ENCODE measurements around the gene UNC13B. TPM values are rescaled to one million over a fixed set of nuclear protein-coding genes. Genes with fewer than 3 reads are reported as not detected.

UNC13B gene
- total and polyA plus RNA-seq, 2 of the 8 experiments (the other 6 are each of a cell fraction or from before 2014, with no cell fraction given) = 23.1 to 51.7 TPM

DNA sequence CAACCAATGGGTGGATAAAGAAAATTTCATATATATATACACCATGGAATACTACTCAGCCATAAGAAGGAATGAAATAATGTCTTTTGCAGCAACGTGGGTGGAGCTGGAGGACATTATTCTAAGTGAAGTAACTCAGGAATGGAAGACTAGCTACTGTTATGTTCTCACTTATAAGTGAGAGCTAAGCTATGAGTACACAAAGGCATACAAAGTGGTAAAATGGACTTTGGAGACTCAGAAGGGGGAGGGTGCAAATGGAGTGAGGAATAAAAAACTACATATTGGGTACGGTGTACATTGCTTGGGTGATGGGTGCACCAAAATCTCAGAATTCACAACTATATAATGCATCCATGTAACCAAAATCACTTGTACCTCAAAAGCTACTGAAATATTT lies 260.9 kb downstream of the UNC13B start:
- Histone ChIP-seq H3K27ac (ENCODE audit: low read depth, low read length) (no peak overlapping the region), H3K27me3 (replicated peaks in 1 of 4; ENCODE audit: control insufficient read depth in 3 of 4, extremely low read depth in 1 of 4, insufficient read depth in 3 of 4, low read length in 3 of 4) (no peaks in the 10 kb centered on the region), H4K20me1 (replicated peaks in 1 of 2; ENCODE audit: control insufficient read depth in 1 of 2, insufficient read depth in 2 of 2, low read length in 2 of 2) (no peaks in the 10 kb centered on the region), H3K79me1 (ENCODE audit: low read depth, low read length) (no peaks in the 10 kb centered on the region), H4K8ac (ENCODE audit: extremely low read depth, insufficient read depth, low read length) (no peak overlapping the region), H2BK120ac (replicated peaks; ENCODE audit: low read depth, low read length) (no peak overlapping the region), H2BK20ac (ENCODE audit: low read length) (no peak overlapping the region), H3K56ac (replicated peaks; ENCODE audit: insufficient read length, low read depth, low read length) (no peak overlapping the region), H3K14ac (ENCODE audit: insufficient read length) (no peak overlapping the region), H3K4me3 (ENCODE audit: extremely low read depth in 1 of 4, insufficient read depth in 2 of 4, low read depth in 3 of 4, low read length in 4 of 4) (no peak overlapping the region), H3K4ac (replicated peaks; ENCODE audit: insufficient read length, low read depth, low read length) (no peak overlapping the region), H4K5ac (ENCODE audit: insufficient read length, low read depth, low read length) (no peak overlapping the region), H2BK12ac (ENCODE audit: low read depth, low read length) (no peak overlapping the region), H3K23ac (ENCODE audit: insufficient read length) (no peak overlapping the region), H3K18ac (ENCODE audit: extremely low read depth, low read length) (no peak overlapping the region), H3K36me3 (ENCODE audit: control insufficient read depth in 2 of 4, insufficient read depth in 4 of 4, low read length in 3 of 4) (no peaks in the 10 kb centered on the region), H3K23me2 (ENCODE audit: low read depth, low read length) (no peaks in the 10 kb centered on the region), H2AFZ (ENCODE audit: low read length) (no peak overlapping the region), H2BK5ac (ENCODE audit: low read depth, low read length) (no peak overlapping the region), H4K91ac (replicated peaks; ENCODE audit: insufficient read length, low read length) (no peak overlapping the region), H3K9me3 (ENCODE audit: insufficient read depth in 2 of 2, low read depth in 1 of 2, low read length in 1 of 2) (no peaks in the 10 kb centered on the region), H3K4me1 (replicated peaks in 1 of 4; ENCODE audit: control insufficient read depth in 3 of 4, insufficient read depth in 4 of 4, low read length in 3 of 4) (no peaks in the 10 kb centered on the region), H2BK15ac (ENCODE audit: low read length) (no peak overlapping the region), H3K79me2 (ENCODE audit: control insufficient read depth in 1 of 2, insufficient read depth in 2 of 2, low read length in 2 of 2) (no peaks in the 10 kb centered on the region), H2AK5ac (ENCODE audit: low read depth, low read length) (no peak overlapping the region), H3K9ac (replicated peaks in 1 of 4; ENCODE audit: extremely low read depth in 1 of 4, low read depth in 3 of 4, low read length in 3 of 4) (no peak overlapping the region), H3K4me2 (ENCODE audit: insufficient read depth in 1 of 2, low read depth in 2 of 2, low read length in 2 of 2) (no peak overlapping the region)
- TF ChIP-seq BACH1 (IDR thresholded peaks at IDR 0.05; ENCODE audit: low read length) (no peak), TAF7 (optimal IDR thresholded peaks at IDR 0.05; ENCODE audit: borderline replicate concordance, low read depth, low read length) (no peak), YY1 (IDR thresholded peaks at IDR 0.05; ENCODE audit: low read depth, low read length) (no peak), RBBP5 (IDR thresholded peaks at IDR 0.05; ENCODE audit: borderline replicate concordance, low read depth, low read length) (no peak), TAF1 (IDR thresholded peaks at IDR 0.05; ENCODE audit: low read depth, low read length) (no peak), NANOG (IDR thresholded peaks at IDR 0.05; ENCODE audit: insufficient read depth, low read depth, low read length, poor library complexity, severe bottlenecking) (no peak), RAD21 (IDR thresholded peaks at IDR 0.05 in 1 of 2, conservative IDR thresholded peaks at IDR 0.05 in 1 of 2; ENCODE audit: low read depth in 2 of 2, low read length in 2 of 2) (no peak), HDAC6 (IDR thresholded peaks at IDR 0.05; ENCODE audit: low read depth, low read length) (no peak), CTBP2 (IDR thresholded peaks at IDR 0.05; ENCODE audit: borderline replicate concordance, insufficient read depth, insufficient read length, low read length) (no peak)
- ChIA-PET POLR2A (ENCODE audit: partially characterized antibody) (no interaction called here), CTCF (ENCODE audit: partially characterized antibody) (interaction anchor here (0.7 to 1.4 kb wide), 4 partner anchors 36 to 326 kb away, joined by 3 read pairs; partner anchors contain the start of gene PIGO)
- WGBS, 2 experiments (ENCODE audit: extremely low coverage in 1 of 2, insufficient coverage in 1 of 2, insufficient read length in 1 of 2, insufficient replicate concordance in 2 of 2, low coverage in 1 of 2, low lambda C conversion rate in 2 of 2, missing lambda C conversion rate in 1 of 2) = 92% methylated on average over 2 of the region's 2 CpGs; no CpG with 5 or more reads in 1 of the 2 experiments
- DNase-seq (ENCODE audit: low read depth in 1 of 2, low spot score in 2 of 2) = no peak
- no peak for FAIRE-seq
